GM18511 (cell line): Measurements from ENCODE around the gene STXBP1.

ENCODE experiments used
- ATAC-seq: cut with Tn5 transposase; IDR thresholded peaks from one replicate; pipeline ENCODE4 v1.9.1; 2021; ENCODE audit warnings: mild to moderate bottlenecking, moderate library complexity; ENCODE audit not compliant: unreplicated experiment

Gene STXBP1

DNA sequence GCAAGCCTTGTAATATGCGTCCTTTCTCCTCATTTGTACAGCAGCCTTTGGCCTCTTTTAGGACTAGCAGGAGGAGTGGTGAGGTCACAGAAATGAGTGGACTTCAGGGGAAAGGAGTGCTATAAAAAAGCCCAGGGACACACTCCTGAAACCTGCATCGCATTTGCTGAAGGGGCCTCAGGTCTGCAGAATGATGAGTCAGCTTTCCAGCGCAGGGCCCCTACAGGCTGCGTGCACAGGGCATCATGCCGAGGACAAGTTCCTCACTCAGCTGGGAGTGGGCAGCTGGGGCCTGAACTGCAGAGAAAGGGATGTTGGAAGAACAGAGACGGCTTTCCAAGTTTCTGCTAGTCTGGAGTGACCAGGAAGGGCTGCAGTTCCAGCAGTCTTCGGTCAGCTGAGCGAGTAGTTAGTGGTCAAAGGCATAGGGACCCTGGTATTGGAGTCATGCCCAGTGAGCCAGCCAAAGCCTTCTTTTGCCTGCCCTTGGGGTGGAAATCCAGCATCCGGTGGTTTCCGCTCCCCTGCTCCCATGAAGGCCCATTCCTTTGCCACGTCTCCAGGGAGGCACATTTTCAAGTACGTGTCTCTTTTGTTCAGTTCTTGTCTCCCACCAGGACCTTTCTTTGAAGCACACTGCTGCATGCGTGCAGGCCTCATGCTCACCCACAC is 77.4 kb downstream of the STXBP1 start:
- ATAC-seq, result no peak

DNA sequence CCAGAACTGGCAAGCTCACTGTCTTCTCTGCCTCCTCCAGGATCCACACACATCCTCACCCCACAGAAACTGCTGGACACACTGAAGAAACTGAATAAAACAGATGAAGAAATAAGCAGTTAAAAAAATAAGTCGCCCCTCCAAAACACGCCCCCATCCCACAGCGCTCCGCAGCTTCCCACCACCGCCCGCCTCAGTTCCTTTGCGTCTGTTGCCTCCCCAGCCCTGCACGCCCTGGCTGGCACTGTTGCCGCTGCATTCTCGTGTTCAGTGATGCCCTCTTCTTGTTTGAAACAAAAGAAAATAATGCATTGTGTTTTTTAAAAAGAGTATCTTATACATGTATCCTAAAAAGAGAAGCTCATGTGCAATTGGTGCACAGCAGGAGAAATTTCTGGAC is 78.7 kb downstream of the STXBP1 start:
- ATAC-seq, result no peak

DNA sequence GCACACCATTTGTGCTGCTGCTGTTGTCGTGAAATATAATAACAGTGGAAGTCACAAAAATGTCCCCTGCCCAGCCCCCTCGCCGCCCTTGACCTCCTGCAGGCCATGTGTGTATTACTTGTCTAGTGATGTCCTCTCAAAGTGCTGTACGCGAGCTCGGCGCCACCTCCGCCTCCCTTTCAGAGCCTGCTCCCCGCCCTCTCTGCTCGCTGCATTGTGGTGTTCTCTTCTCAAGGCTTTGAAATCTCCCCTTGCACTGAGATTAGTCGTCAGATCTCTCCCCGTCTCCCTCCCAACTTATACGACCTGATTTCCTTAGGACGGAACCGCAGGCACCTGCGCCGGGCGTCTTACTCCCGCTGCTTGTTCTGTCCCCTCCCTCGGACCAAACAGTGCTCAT is 80.0 kb downstream of the STXBP1 start:
- no peak for ATAC-seq

DNA sequence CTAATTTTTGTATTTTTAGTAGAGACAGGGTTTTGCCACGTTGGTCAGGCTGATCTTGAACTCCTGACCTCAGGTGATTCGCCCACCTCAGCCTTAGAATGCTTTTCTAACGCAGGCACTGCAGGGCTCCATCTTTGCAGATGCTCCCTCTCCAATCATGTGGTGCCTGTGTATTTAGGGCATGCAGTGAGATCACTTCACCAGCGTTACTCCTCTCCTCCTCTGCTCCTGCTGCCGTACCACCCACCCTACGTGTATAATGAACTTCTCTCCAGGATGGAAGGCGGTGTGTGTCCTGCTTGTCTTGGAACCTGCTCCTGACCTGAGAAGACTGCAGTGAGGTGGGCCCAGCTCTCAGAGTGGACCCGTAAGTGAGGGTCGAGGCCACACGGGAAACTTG is 81.1 kb downstream of the STXBP1 start:
- no peak for ATAC-seq

DNA sequence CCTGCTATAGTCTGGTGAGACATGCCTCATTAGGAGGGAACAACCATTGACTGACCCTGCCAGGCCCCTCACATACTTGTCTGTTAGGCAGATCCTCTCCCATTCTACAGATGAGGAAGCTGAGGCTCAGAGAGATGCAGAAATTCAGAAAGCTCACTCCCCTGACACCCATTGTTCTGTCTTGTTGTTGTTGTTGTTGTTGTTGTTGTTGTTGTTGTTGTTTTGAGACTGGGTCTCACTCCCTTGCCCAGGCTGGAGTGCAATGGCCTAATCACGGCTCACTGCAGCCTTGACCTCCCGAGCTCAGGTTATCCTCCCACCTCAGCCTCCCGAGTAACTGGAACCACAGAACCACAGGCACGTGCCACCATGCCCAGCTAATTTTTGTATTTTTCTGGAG is 81.6 kb downstream of the STXBP1 start:
- ATAC-seq, result no peak

DNA sequence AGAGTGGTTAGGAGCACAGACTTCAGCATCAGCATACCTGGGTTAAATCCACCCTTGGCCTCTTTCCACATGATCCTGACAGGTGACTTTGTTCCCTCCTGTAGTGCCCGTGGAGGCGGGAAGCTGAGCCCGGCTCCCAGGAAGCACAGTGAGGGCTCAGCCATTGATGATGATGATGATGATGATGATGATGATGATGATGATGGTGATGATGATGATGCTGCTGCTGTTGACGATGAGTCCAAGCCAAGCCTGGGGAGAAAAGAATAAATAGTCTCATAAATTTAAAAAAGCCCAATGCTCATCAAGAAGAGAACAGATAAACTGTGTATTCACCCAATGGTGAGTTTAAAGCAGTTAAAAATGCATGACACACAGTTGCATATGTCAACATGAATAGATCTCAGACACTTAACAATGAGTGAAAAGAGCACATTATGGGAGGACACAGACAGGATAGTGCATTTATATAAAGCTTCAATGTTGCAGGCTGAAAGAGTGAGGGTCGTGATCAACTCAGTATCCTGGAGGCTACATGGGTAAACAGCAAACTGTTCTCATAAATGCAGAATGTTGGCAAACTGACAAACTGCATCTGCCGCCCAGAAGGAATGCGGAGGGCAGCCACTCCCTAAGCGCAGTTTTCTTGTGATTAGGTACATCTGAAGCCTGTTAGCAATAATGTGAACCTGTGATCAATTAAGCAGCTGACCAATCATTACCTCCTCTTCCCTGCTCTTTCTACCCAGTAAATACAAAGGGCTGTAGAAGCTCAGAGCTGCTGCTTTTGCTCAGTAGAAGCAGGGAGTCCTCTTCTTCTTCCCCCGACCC is 83.0 kb downstream of the STXBP1 start:
- ATAC-seq, result no peak

DNA sequence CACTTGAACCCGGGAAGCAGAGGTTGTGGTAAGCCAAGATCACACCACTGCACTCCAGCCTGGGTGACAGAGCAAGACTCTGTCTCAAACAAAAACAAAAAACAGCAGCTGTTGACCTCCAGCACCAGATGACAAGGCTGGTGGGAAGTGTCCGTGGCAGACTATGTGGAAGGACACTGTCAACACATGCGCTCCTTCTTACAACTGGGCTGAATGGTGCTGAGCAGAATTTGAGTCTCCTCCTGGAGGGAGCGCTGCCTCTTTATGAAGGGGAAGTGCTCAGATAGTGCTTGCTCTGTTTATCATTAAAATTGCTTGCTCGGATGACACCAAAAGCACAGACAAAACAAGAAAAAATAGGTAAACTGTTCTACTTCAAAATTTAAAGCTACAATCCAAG is 85.5 kb downstream of the STXBP1 start:
- ATAC-seq, result no peak

DNA sequence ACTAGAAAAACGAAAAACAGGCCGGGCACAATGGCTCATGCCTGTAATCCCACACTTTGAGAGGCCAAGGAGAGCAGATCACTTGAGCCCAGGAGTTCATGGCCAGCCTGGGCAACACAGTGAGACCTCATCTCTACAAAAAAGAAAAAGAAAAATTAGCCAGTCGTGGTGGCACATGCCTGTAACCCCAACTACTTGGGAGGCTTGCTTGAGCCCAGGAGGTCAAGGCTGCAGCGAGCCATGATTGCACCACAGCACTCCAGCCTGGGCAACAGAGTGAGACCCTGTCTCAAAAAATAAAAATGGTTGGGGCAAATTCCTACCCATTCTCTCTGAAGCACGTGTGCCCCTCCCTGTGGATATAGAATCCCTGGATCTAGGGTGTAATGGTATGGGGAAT is 86.3 kb downstream of the STXBP1 start:
- ATAC-seq, result no peak

DNA sequence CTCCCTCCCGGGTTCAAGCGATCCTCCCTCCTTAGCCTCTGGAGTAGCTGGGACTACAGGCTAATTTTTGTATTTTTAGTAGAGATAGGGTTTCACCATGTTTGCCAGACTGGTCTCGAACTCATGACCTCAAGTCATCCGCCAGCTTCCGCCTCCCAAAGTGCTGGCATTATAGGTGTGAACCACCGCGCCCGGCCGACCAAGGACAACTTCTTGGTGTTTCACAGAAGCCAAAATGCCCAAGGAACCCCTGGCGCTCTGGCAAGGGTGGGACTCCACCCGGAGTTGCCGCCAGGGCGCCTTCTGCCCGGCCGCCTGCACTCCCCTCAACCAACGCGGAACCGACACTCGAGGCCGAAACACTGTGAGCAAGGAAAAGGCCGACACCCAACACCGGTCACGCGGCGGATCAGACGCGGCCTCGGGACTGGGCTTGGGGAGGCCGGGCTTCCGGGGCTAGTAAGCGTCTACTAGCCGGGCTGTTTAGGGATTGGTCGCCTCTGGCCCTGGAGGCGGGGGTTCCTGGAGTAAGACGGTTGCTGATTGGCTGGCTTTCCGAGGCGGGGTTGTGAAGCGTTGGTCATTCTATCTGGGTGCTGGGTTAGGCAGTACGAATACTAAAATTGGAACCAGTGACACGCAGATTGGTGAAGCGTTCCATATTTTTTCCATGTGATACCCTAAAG is 87.1 kb downstream of the STXBP1 start:
- ATAC-seq, result peak; percentile 55

DNA sequence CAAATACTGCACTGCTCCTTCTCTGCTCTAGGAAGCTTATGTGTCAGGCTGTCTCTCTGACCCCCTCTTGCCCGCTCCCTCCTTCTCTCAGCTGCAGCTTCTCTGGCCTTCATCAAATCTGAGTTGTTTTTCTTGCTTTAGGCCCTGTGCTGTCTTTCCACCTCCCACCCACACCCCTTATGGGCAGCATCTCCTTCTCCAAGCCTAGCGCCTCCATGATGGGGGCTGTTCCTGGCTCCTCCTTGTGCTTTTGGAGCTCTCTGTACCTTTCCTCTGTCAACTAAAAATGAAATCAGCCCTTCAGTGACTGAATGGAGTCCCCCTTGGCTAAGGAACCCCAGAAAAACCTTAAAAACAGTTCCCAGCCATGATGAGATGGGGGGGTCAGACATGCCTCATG is 88.1 kb downstream of the STXBP1 start:
- ATAC-seq, result no peak

DNA sequence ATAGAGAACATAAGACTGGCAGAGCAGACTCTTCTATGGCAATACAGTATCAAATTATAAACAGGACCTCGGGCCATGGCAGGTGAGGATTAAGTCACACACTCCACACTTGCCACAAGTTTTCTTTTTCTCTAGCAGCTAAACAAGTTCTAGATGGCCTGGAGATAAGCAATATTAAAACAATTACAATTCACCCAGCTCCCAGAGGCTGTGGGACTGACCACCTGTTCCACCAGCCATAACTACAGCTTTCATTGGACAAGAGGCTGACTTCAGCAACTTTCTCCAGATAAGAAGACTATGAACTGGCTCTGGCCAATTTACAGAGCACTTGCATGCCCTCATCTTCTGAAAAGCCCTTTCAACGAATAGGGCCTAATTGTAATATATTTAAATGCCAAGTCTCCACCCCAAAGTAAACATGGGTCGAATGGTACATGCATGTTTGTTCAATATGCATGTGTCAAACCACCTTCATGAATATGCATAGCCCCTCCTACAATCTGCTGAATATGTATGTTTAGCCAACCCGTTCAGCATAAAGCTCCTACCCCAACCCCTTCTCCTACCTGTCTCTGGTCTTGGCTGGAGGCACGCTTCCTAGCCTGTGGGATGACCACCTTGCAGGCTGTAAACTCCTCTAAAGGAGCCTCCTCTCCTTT is 88.6 kb downstream of the STXBP1 start:
- ATAC-seq, result no peak

DNA sequence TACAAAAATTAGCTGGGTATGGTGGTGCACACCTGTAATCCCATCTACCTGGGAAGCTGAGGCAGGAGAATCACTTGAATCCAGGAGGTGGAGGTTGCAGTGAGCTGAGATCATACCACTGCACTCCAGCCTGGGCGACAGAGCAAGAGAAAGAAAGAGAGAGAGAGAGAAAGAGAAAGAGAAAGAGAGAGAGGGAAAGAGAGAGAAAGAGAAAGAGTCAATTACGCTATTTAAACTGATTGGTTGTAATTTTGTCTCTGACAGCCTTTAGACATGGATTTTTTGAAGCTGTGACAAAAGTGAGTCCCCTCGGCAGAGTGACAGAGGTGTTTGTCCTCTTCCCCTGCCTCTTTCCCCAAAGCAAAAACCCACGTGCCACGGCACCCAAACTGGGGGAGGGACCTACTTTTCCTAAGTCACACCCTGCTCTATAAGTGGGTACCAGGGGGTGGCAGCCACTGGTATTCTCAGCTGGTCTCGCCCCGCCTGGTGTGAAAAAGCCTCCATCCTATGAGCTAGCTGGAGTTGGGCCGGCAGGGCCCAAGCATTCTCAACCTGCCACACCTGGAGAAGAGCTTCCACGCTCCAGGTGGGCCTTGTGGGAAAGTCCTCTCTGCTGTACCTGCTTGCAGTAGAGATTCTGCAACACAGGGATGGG is 91.3 kb downstream of the STXBP1 start:
- ATAC-seq, result no peak

DNA sequence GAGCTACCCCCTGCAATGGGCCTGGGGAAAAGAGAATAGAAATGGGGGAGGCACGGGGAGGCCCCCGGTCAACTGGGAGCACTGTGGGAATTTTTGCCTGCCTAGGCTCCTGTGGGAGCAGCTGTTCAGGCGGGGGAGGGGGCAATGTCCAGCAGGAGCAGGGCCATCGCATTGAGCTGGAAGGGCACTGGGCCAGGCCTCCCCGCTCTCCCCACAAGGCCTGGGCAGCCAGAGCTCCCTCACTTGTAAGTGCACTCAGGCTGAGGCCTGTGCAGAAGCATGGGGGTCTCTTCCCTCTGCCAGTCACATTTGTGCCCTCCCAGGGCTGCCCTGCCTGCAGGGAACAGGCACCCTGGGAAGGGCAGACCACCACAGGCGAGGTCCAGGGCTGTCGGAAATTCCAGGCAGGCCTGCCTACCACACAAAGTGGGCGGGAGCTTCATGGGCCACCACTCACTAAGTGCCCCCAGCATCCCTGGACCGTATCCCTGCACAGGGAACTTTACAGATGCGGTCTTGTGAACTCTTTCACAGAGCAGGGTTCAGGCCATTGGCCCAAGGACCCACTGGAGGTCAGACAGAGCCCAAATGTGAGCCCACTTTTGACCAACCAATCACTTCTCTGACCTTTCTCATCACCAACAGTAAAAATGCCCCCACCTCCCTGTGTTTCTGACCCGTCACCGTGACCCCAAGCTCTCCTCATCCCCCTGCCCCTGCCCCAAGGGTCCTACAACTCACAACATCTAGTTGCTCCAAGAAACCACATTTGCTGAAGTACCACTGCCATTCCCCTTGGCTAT is 93.7 kb downstream of the STXBP1 start:
- ATAC-seq, result no peak

DNA sequence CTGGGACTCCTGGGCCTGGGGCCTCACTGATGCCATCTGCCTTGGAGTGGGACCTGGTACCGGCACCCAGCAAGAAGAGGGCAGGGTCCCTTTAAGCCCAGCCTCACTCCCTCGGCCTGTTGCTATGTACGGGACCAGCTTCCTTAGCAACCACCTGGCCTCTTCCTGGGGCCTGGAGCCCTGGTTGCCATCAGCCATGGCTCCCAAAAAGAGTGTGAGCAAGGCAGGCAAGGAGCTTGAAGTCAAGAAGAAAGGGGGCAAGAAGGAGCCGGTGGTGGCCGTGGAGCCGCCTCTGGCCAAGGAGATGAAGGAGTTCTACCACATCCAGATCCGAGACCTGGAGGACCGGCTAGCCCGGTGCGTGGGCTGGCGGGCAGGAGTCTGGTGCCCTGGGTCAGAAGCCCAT is 94.8 kb downstream of the STXBP1 start, which contains the start of gene CFAP157:
Gene CFAP157, plus strand, starts transcription at position 153 of the 406 bp plus-strand sequence. Its CDS starts 44 bp downstream, at position 197.
- no peak for ATAC-seq

DNA sequence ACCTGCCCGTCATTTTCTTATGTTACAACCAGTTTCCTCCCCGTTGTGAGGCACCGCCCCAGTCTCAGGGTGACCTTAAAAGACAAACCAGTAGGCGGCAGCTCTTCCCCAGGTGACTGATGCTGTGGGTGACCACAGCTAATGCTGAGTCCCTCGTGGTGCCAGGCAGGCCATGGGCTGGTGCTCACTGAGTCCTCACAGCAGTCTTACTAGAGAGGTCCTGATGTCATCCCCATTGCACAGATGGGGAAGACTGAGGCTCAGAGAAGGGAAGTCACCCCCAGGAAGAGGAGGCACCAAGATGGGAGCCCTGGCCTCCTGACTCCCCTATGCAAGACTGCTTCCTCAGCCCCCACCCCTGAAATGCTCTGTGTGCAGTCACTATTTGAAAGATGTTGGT is 95.7 kb downstream of the STXBP1 start:
- no peak for ATAC-seq

DNA sequence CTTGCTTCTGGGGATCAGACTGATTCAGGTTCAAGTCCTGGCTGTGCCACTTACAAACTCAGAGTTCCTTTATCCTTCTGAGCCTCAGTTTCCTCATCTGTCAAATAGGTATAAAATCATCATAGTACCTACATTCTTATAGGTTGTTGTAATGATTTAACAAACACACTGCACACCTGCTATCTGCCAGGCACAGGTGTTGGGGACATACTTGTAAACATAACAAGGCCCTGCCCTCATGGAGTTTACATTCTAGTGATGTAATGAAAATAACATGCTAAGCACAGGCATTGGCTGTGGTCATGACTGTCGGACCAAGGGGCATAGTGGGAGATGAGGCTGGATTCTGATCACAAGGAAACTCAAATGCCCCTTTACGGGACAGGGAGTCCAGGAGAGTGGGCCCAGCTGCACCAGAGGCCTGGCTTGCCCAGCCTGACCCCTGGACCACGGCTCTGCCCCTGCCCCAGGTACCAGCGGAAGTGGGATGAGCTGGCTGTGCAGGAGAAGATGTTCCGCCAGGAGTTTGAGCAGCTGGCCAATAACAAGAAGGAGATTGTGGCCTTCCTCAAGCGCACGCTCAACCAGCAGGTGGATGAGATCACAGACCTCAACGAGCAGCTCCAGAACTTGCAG is 97.0 kb downstream of the STXBP1 start:
- no peak for ATAC-seq

DNA sequence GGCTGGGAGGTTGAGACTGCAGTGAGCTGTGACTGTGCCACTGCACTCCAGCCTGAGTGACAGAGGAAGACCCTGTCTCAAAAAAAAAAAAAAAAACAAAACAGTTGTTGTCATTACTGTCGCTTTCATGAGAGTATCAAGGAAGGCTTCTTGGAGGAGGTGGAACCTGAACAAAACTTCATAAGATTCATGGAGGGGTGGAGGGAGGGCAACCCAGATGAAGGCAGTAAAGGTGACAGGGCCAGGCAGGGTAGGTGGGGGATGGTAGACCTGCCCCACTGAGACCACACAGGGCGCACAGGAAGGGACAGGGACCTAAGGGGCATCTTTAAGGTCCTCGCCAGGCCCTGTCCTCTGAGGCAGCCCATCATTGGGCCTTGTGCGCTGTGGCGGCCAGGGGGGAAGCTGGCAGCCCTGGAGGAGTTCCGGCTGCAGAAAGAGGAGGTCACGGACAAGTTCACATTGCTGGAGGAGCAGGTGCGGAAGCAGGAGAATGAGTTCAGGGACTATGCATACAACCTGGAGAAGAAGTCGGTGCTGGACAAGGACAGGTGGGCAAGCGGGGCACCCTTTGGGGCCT is 98.2 kb downstream of the STXBP1 start:
- ATAC-seq, result no peak

DNA sequence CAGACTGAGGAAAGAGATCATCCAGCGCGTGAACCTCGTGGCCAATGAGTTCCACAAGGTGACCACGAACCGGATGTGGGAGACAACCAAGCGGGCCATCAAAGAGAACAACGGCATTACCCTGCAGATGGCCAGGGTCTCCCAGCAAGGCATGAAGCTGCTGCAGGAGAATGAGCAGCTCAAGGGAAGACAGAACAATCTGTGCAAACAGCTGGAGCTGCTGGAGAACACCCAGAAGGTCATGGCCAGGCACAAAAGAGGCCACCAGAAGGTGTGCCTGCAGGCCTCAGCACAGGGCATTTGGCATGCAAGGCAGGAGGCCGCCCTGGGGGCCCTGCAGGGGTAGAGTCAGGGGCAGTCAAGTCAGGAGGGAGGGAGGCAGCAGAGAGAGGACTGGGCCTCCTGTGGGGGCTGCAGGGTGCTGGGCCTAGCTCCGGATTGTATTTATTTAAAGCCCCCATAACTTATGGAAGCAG is 99.2 kb downstream of the STXBP1 start:
- no peak for ATAC-seq

DNA sequence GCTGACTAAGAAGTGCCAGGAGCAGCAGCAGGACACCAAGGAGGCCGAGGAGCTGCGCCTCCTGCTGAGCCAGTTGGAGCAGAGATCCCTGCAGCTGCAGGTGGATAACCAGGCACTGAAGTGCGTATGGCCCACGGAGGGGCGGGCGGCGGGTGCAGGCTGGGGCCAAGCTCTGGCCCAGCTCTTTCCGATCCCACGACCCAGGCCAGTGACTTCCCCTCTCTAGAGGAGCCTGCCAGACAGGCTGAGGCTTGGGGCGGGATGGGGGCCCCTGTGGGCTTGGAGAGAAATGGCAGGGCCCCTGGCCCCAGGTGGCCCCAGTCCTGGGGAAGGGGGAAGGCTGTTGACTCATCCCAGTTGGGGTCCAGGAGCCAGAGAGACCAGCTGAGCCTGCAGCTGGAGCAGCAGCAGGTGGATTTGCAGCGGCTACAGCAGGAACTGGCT is 99.8 kb downstream of the STXBP1 start:
- no peak for ATAC-seq
